Thymus (tissue), 11 donors: ENCODE measurements around the gene PKD1. TPM values are rescaled to one million over a fixed set of nuclear protein-coding genes. Genes with fewer than 3 reads are reported as not detected.

Experiments used
- DNase-seq, 9 donors: peaks; one replicate each; pipeline ENCODE4 v3.0.0-alpha.2; 2013; ENCODE audit warnings: low spot score in 9 of 9, low read depth in 6 of 9, missing footprints in 1 of 9
- H3K27ac ChIP-seq, 2 donors: one replicate each; pipeline ENCODE4 v1.5.1; 2013; ENCODE audit warnings: control low read depth in 1 of 2, low read depth in 1 of 2, low read length in 1 of 2, mild to moderate bottlenecking in 1 of 2, moderate library complexity in 1 of 2
- H3K27me3 ChIP-seq, 2 donors: one replicate each; pipeline ENCODE4 v1.5.1; 2013; ENCODE audit warnings: low read length in 1 of 2; ENCODE audit not compliant: control insufficient read depth in 2 of 2, insufficient read depth in 1 of 2
- H3K36me3 ChIP-seq, 2 donors: one replicate each; pipeline ENCODE4 v1.5.1; 2013; ENCODE audit warnings: low read length in 1 of 2, mild to moderate bottlenecking in 1 of 2, moderate library complexity in 1 of 2; ENCODE audit not compliant: control insufficient read depth in 2 of 2, insufficient read depth in 2 of 2
- H3K4me1 ChIP-seq, 2 donors: one replicate each; pipeline ENCODE4 v1.5.1; 2013; ENCODE audit warnings: low read length in 2 of 2; ENCODE audit not compliant: control insufficient read depth in 2 of 2, insufficient read depth in 2 of 2
- H3K4me3 ChIP-seq, 2 donors: one replicate each; pipeline ENCODE4 v1.5.1; 2013; ENCODE audit warnings: low read length in 2 of 2, control low read depth in 1 of 2, mild to moderate bottlenecking in 1 of 2
- H3K9me3 ChIP-seq, 2 donors: one replicate each; pipeline ENCODE4 v1.5.1; 2013; ENCODE audit warnings: low read length in 1 of 2, mild to moderate bottlenecking in 1 of 2; ENCODE audit not compliant: control insufficient read depth in 2 of 2, insufficient read depth in 1 of 2
- WGBS: extraction: QIAGEN DNeasy Blood & Tissue Kit; methylation state at CpG from one replicate; pipeline ENCODE4 v1.1.7; 2013; 5-methylcytosine and 5-hydroxymethylcytosine counted together
- polyA plus RNA-seq: library from polyadenylated mRNA; stranded (reverse); fragments of 200-250 nt; gene quantifications from one replicate; pipeline ENCODE4 v1.2.3, GENCODE V29; 2013
- total RNA-seq: library from RNA; stranded (reverse); fragments of 120-200 nt; gene quantifications from one replicate; pipeline ENCODE4 v1.2.4, GENCODE V29; 2013
- donor health status: healthy.

Gene PKD1
- total and polyA plus RNA-seq, 2 donors = 13.4 to 35.3 TPM

- H3K27me3 ChIP-seq = peaks cover 0 to 3% of the 10 kb centered on the region in 2 donors
- no peaks in the 10 kb centered on the region for H3K9me3 ChIP-seq
- no peak overlapping the region for H3K27ac ChIP-seq
- no peak overlapping the region for H3K4me3 ChIP-seq
- H3K36me3 ChIP-seq = peaks cover 26 to 33% of the 10 kb centered on the region in 2 donors
- no peak for DNase-seq
- 64% methylated on average over 50 of the region's 50 CpGs for WGBS
- no peaks in the 10 kb centered on the region for H3K4me1 ChIP-seq
These were observed 43.4 kb upstream of the PKD1 start for GRCh38 chr16:2179107-2179501.

GRCh38 chr16:2178321-2179106 is 42.8 kb upstream of the PKD1 start:
- no peaks in the 10 kb centered on the region for H3K4me1 ChIP-seq
- H3K27ac ChIP-seq = no peak overlapping the region
- peaks cover 0 to 3% of the 10 kb centered on the region in 2 donors for H3K27me3 ChIP-seq
- H3K36me3 ChIP-seq = peaks cover 28 to 39% of the 10 kb centered on the region in 2 donors
- no peaks in the 10 kb centered on the region for H3K9me3 ChIP-seq
- peak in 1 of 9 donors; percentile 16 for DNase-seq
- no peak overlapping the region for H3K4me3 ChIP-seq
- WGBS = 47% methylated on average over 106 of the region's 106 CpGs

GRCh38 chr16:2177561-2177960 is 41.9 kb upstream of the PKD1 start:
- H3K4me1 ChIP-seq = no peaks in the 10 kb centered on the region
- peaks cover 34 to 48% of the 10 kb centered on the region in 2 donors for H3K36me3 ChIP-seq
- no peak overlapping the region for H3K27ac ChIP-seq
- H3K4me3 ChIP-seq = no peak overlapping the region
- H3K9me3 ChIP-seq = no peaks in the 10 kb centered on the region
- 97% methylated on average over 20 of the region's 20 CpGs for WGBS
- DNase-seq = no peak
- H3K27me3 ChIP-seq = peaks cover 0 to 3% of the 10 kb centered on the region in 2 donors

GRCh38 chr16:2177101-2177500 is 41.4 kb upstream of the PKD1 start:
- WGBS = 98% methylated on average over 18 of the region's 18 CpGs
- peaks cover 34 to 53% of the 10 kb centered on the region in 2 donors for H3K36me3 ChIP-seq
- DNase-seq = no peak

GRCh38 chr16:2176047-2176446 is 40.3 kb upstream of the PKD1 start:
- H3K4me1 ChIP-seq = no peaks in the 10 kb centered on the region
- no peak for DNase-seq
- H3K27ac ChIP-seq = no peak overlapping the region
- H3K27me3 ChIP-seq = peaks cover 0 to 3% of the 10 kb centered on the region in 2 donors
- H3K36me3 ChIP-seq = peaks cover 42 to 63% of the 10 kb centered on the region in 2 donors
- no peaks in the 10 kb centered on the region for H3K9me3 ChIP-seq
- no peak overlapping the region for H3K4me3 ChIP-seq
- 98% methylated on average over 23 of the region's 23 CpGs for WGBS

More at GRCh38 chr16:2177101-2177500, 41.4 kb upstream of the PKD1 start:
- peaks cover 0 to 3% of the 10 kb centered on the region in 2 donors for H3K27me3 ChIP-seq
- no peaks in the 10 kb centered on the region for H3K4me1 ChIP-seq
- H3K9me3 ChIP-seq = no peaks in the 10 kb centered on the region
- H3K27ac ChIP-seq = no peak overlapping the region
- no peak overlapping the region for H3K4me3 ChIP-seq

GRCh38 chr16:2175454-2175853 is 39.8 kb upstream of the PKD1 start:
- Histone ChIP-seq H3K9me3 (no peaks in the 10 kb centered on the region), H3K4me1 (no peaks in the 10 kb centered on the region), H3K36me3 (peaks cover 47 to 68% of the 10 kb centered on the region in 2 donors), H3K27me3 (peaks cover 0 to 3% of the 10 kb centered on the region in 2 donors), H3K4me3 (no peak overlapping the region), H3K27ac (no peak overlapping the region)
- DNase-seq = no peak
- 98% methylated on average over 10 of the region's 10 CpGs for WGBS

- H3K4me3 ChIP-seq = no peak overlapping the region
- no peak for DNase-seq
- no peak overlapping the region for H3K27ac ChIP-seq
- H3K36me3 ChIP-seq = peaks cover 50 to 69% of the 10 kb centered on the region in 2 donors
- H3K9me3 ChIP-seq = no peaks in the 10 kb centered on the region
- peaks cover 0 to 3% of the 10 kb centered on the region in 2 donors for H3K27me3 ChIP-seq
- 98% methylated on average over 21 of the region's 21 CpGs for WGBS
- H3K4me1 ChIP-seq = no peaks in the 10 kb centered on the region
These were observed 38.9 kb upstream of the PKD1 start for GRCh38 chr16:2174396-2175131.

GRCh38 chr16:2173916-2174315 is 38.2 kb upstream of the PKD1 start:
- WGBS = 98% methylated on average over 4 of the region's 4 CpGs
- Histone ChIP-seq H3K9me3 (no peaks in the 10 kb centered on the region), H3K4me1 (no peaks in the 10 kb centered on the region), H3K27me3 (no peaks in the 10 kb centered on the region), H3K27ac (no peak overlapping the region), H3K4me3 (no peak overlapping the region), H3K36me3 (peaks cover 54 to 69% of the 10 kb centered on the region in 2 donors)
- no peak for DNase-seq

GRCh38 chr16:2173366-2173765 is 37.7 kb upstream of the PKD1 start:
- H3K27me3 ChIP-seq = no peaks in the 10 kb centered on the region
- H3K4me3 ChIP-seq = no peak overlapping the region
- no peak overlapping the region for H3K27ac ChIP-seq
- no peak for DNase-seq
- peaks cover 57 to 73% of the 10 kb centered on the region in 2 donors for H3K36me3 ChIP-seq
- 98% methylated on average over 14 of the region's 14 CpGs for WGBS
- no peaks in the 10 kb centered on the region for H3K4me1 ChIP-seq
- no peaks in the 10 kb centered on the region for H3K9me3 ChIP-seq
